ENCODE results near the gene ZBTB16. TPM values are rescaled to one million over a fixed set of nuclear protein-coding genes. Genes with fewer than 3 reads are reported as not detected.

ZBTB16 gene
- total RNA-seq, 2 experiments from 2014 or later: 19.1 to 20.6 TPM

GRCh38 chr11:114088836-114089235, 29.3 kb downstream of the ZBTB16 start:
- H3K4me1 ChIP-seq (ENCODE audit: insufficient read depth, low read length): peaks cover 29% of the 10 kb centered on the region
- no peak for TF ChIP-seq CTCF (IDR thresholded peaks at IDR 0.05)
- Mint-ChIP-seq H3K9me3 (no peaks in the 10 kb centered on the region), H3K27me3 (peaks cover 4% of the 10 kb centered on the region), H3K4me1 (ENCODE audit: low read depth) (peaks cover 14% of the 10 kb centered on the region), H3K27ac (no peak overlapping the region), H3K36me3 (ENCODE audit: low read depth) (no peaks in the 10 kb centered on the region), H3K4me3 (no peak overlapping the region)
- no peak for ATAC-seq (ENCODE audit: poor library complexity)
- H3K4me3 ChIP-seq (ENCODE audit: low read length): no peak overlapping the region
- H3K27ac ChIP-seq (ENCODE audit: low read depth in 1 of 2, low read length in 2 of 2): no peak overlapping the region
- no peaks in the 10 kb centered on the region for H3K27me3 ChIP-seq (ENCODE audit: control insufficient read depth in 1 of 2, insufficient read depth in 2 of 2, low read length in 2 of 2)
- no peak for DNase-seq
- no peaks in the 10 kb centered on the region for H3K36me3 ChIP-seq (ENCODE audit: insufficient read depth, low read length)
- CTCF ChIA-PET: no interaction called here
- POLR2A ChIA-PET: no interaction called here
- intact Hi-C loops (cut with DNase I, micrococcal nuclease): no loop called here
- no peaks in the 10 kb centered on the region for H3K9me3 ChIP-seq (ENCODE audit: control insufficient read depth in 1 of 2, insufficient read depth in 1 of 2, low read length in 2 of 2)

- CTCF ChIA-PET: no interaction called here
Measured at GRCh38 chr11:114089748-114090147, 30.2 kb downstream of the ZBTB16 start.

GRCh38 chr11:114090225-114090910, 30.9 kb downstream of the ZBTB16 start:
- H3K4me3 Mint-ChIP-seq: no peak overlapping the region
- no peaks in the 10 kb centered on the region for H3K36me3 Mint-ChIP-seq (ENCODE audit: low read depth)
- intact Hi-C loops (cut with DNase I, micrococcal nuclease): no loop called here
- Histone ChIP-seq H3K4me3 (ENCODE audit: low read length) (no peak overlapping the region), H3K27ac (ENCODE audit: low read depth in 1 of 2, low read length in 2 of 2) (no peak overlapping the region), H3K36me3 (ENCODE audit: insufficient read depth, low read length) (no peaks in the 10 kb centered on the region), H3K27me3 (ENCODE audit: control insufficient read depth in 1 of 2, insufficient read depth in 2 of 2, low read length in 2 of 2) (no peaks in the 10 kb centered on the region), H3K9me3 (ENCODE audit: control insufficient read depth in 1 of 2, insufficient read depth in 1 of 2, low read length in 2 of 2) (no peaks in the 10 kb centered on the region), H3K4me1 (ENCODE audit: insufficient read depth, low read length) (peaks cover 29% of the 10 kb centered on the region)
- H3K4me1 Mint-ChIP-seq (ENCODE audit: low read depth): peaks cover 12% of the 10 kb centered on the region
- no peak overlapping the region for H3K27ac Mint-ChIP-seq
- CTCF ChIA-PET: no interaction called here
- H3K27me3 Mint-ChIP-seq: no peaks in the 10 kb centered on the region
- TF ChIP-seq CTCF (IDR thresholded peaks at IDR 0.05): no peak
- DNase-seq (no peak), ATAC-seq (ENCODE audit: poor library complexity) (no peak)
- H3K9me3 Mint-ChIP-seq: no peaks in the 10 kb centered on the region
- POLR2A ChIA-PET: no interaction called here

More at GRCh38 chr11:114089748-114090147, 30.2 kb downstream of the ZBTB16 start:
- H3K4me3 ChIP-seq (ENCODE audit: low read length): no peak overlapping the region
- Mint-ChIP-seq H3K9me3 (no peaks in the 10 kb centered on the region), H3K4me3 (no peak overlapping the region), H3K36me3 (ENCODE audit: low read depth) (no peaks in the 10 kb centered on the region), H3K4me1 (ENCODE audit: low read depth) (peaks cover 12% of the 10 kb centered on the region), H3K27me3 (no peaks in the 10 kb centered on the region), H3K27ac (no peak overlapping the region)
- no peaks in the 10 kb centered on the region for H3K9me3 ChIP-seq (ENCODE audit: control insufficient read depth in 1 of 2, insufficient read depth in 1 of 2, low read length in 2 of 2)
- no peaks in the 10 kb centered on the region for H3K36me3 ChIP-seq (ENCODE audit: insufficient read depth, low read length)
- POLR2A ChIA-PET: no interaction called here
- no peak for ATAC-seq (ENCODE audit: poor library complexity)
- intact Hi-C loops (cut with DNase I, micrococcal nuclease): no loop called here
- no peak for DNase-seq
- TF ChIP-seq CTCF (IDR thresholded peaks at IDR 0.05): no peak
- H3K4me1 ChIP-seq (ENCODE audit: insufficient read depth, low read length): peaks cover 29% of the 10 kb centered on the region
- no peak overlapping the region for H3K27ac ChIP-seq (ENCODE audit: low read depth in 1 of 2, low read length in 2 of 2)
- no peaks in the 10 kb centered on the region for H3K27me3 ChIP-seq (ENCODE audit: control insufficient read depth in 1 of 2, insufficient read depth in 2 of 2, low read length in 2 of 2)
